HG02884 (cell line): Measurements from ENCODE around the gene DENND5B.
"Not testable (repeated sequence)": the region's sequence is repeated elsewhere in the genome, so short reads cannot be mapped to it uniquely, and the experiment has no call there.

Experiments
- ATAC-seq: cut with Tn5 transposase; IDR thresholded peaks from one replicate; pipeline ENCODE4 v1.9.1; 2021; ENCODE audit warnings: mild to moderate bottlenecking, moderate library complexity; ENCODE audit not compliant: unreplicated experiment

Gene DENND5B

GRCh38 chr12:31476437-31476836, 114.5 kb downstream of the DENND5B start:
- ATAC-seq = no peak

GRCh38 chr12:31475610-31476009, 115.3 kb downstream of the DENND5B start:
- not testable (repeated sequence) for ATAC-seq

GRCh38 chr12:31474751-31475150, 116.2 kb downstream of the DENND5B start:
- no peak for ATAC-seq

- no peak for ATAC-seq
These were observed 119.1 kb downstream of the DENND5B start for GRCh38 chr12:31471823-31472222.

GRCh38 chr12:31471051-31471450, 119.9 kb downstream of the DENND5B start:
- ATAC-seq = no peak

GRCh38 chr12:31470459-31470858, 120.5 kb downstream of the DENND5B start:
- no peak for ATAC-seq

GRCh38 chr12:31466768-31467167, 124.2 kb downstream of the DENND5B start:
- ATAC-seq = no peak

- ATAC-seq = no peak
These were observed 125.9 kb downstream of the DENND5B start for GRCh38 chr12:31465002-31465401.

GRCh38 chr12:31460024-31460423, 130.9 kb downstream of the DENND5B start:
- ATAC-seq = no peak

GRCh38 chr12:31456562-31456961, 134.4 kb downstream of the DENND5B start:
- no peak for ATAC-seq

- no peak for ATAC-seq
These were observed 146.2 kb downstream of the DENND5B start for GRCh38 chr12:31444736-31445135.

- no peak for ATAC-seq
These were observed 150.3 kb downstream of the DENND5B start for GRCh38 chr12:31440586-31440985.

GRCh38 chr12:31440134-31440533, 150.8 kb downstream of the DENND5B start:
- no peak for ATAC-seq

GRCh38 chr12:31431721-31432240, 159.2 kb downstream of the DENND5B start:
- no peak for ATAC-seq

- no peak for ATAC-seq
These were observed 167.5 kb downstream of the DENND5B start for GRCh38 chr12:31423405-31423804.

GRCh38 chr12:31412292-31412801, 178.6 kb downstream of the DENND5B start:
- no peak for ATAC-seq

- no peak for ATAC-seq
These were observed 182.2 kb downstream of the DENND5B start for GRCh38 chr12:31408763-31409162.

GRCh38 chr12:31407562-31407961, 183.4 kb downstream of the DENND5B start:
- no peak for ATAC-seq

- ATAC-seq = peak; percentile 74
These were observed 184.6 kb downstream of the DENND5B start for GRCh38 chr12:31406345-31406744.

GRCh38 chr12:31405021-31405420, 185.9 kb downstream of the DENND5B start:
- no peak for ATAC-seq

- peak; percentile 72 for ATAC-seq
These were observed 187.8 kb downstream of the DENND5B start for GRCh38 chr12:31403099-31403607.

- ATAC-seq = no peak
These were observed 197.9 kb downstream of the DENND5B start for GRCh38 chr12:31393004-31393550.

GRCh38 chr12:31390991-31391390, 199.9 kb downstream of the DENND5B start:
- no peak for ATAC-seq
